Endothelial cell (in vitro differentiated cells): ENCODE data around the gene PRPF40A. TPM values are rescaled to one million over a fixed set of nuclear protein-coding genes. Genes with fewer than 3 reads are reported as not detected.

Experiments
- DNase-seq: peaks from one replicate; pipeline ENCODE4 v3.0.0; 2021; ENCODE audit warnings: low spot score
- H3K27ac Mint-ChIP-seq: one replicate; pipeline ENCODE4 v1.8.0; 2021; ENCODE audit warnings: mixed read lengths, inconsistent platforms; ENCODE audit not compliant: unreplicated experiment
- H3K27me3 Mint-ChIP-seq: one replicate; pipeline ENCODE4 v1.8.0; 2021; ENCODE audit warnings: mild to moderate bottlenecking, moderate library complexity, mixed read lengths, inconsistent platforms; ENCODE audit not compliant: unreplicated experiment
- H3K36me3 Mint-ChIP-seq: one replicate; pipeline ENCODE4 v1.8.0; 2021; ENCODE audit warnings: mild to moderate bottlenecking, low read depth, mixed read lengths, inconsistent platforms; ENCODE audit not compliant: unreplicated experiment
- H3K4me1 Mint-ChIP-seq: one replicate; pipeline ENCODE4 v1.8.0; 2021; ENCODE audit warnings: mild to moderate bottlenecking, mixed read lengths, inconsistent platforms; ENCODE audit not compliant: unreplicated experiment
- H3K4me3 Mint-ChIP-seq: one replicate; pipeline ENCODE4 v1.8.0; 2021; ENCODE audit warnings: mild to moderate bottlenecking, mixed read lengths, inconsistent platforms; ENCODE audit not compliant: unreplicated experiment
- H3K9me3 Mint-ChIP-seq: one replicate; pipeline ENCODE4 v1.8.0; 2021; ENCODE audit warnings: mixed read lengths, inconsistent platforms; ENCODE audit not compliant: unreplicated experiment
- total RNA-seq: library from RNA; stranded (reverse); fragmentation: NEBNext Ultra II Directional; extraction: Animal tissue kit (Norgen Biotek cat#: 25700); gene quantifications from one replicate; pipeline ENCODE4 v1.2.1, GENCODE V29; 2021; ENCODE audit not compliant: unreplicated experiment
- TF ChIP-seq, protein P1 (sequence below): fragments of 200-600 bp; sonication (generic); IDR thresholded peaks from one replicate; pipeline ENCODE4 v1.5.0; 2021; ENCODE audit warnings: antibody characterized with exemption; ENCODE audit not compliant: unreplicated experiment

The PRPF40A gene
- total RNA-seq, 1 donor from 2014 or later = 128 TPM

DNA sequence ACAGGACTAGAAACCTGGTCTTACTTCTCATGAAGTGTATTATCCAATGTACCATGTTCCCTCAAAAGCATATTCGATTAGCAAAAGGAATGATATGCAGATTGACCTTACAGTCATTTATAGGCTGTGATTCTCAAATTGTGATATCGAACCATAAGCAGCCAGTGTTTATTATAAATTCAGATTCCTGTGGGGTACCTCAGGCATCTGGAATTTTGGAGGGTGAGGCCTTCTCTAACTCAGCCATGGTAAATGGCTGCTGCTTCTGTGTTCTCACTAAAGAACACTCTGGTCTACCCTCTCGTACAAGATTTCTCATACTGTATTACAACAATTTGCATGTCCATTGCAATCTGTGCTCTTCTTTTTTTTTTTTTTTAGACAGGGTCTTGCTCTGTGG lies 84.5 kb downstream of the PRPF40A start:
- no peak for DNase-seq
- Mint-ChIP-seq H3K9me3 (no peaks in the 10 kb centered on the region), H3K36me3 (peaks cover 23% of the 10 kb centered on the region), H3K4me3 (no peak overlapping the region), H3K27ac (no peak overlapping the region), H3K4me1 (no peaks in the 10 kb centered on the region), H3K27me3 (peaks cover 6% of the 10 kb centered on the region)
- TF ChIP-seq, protein P1, sequence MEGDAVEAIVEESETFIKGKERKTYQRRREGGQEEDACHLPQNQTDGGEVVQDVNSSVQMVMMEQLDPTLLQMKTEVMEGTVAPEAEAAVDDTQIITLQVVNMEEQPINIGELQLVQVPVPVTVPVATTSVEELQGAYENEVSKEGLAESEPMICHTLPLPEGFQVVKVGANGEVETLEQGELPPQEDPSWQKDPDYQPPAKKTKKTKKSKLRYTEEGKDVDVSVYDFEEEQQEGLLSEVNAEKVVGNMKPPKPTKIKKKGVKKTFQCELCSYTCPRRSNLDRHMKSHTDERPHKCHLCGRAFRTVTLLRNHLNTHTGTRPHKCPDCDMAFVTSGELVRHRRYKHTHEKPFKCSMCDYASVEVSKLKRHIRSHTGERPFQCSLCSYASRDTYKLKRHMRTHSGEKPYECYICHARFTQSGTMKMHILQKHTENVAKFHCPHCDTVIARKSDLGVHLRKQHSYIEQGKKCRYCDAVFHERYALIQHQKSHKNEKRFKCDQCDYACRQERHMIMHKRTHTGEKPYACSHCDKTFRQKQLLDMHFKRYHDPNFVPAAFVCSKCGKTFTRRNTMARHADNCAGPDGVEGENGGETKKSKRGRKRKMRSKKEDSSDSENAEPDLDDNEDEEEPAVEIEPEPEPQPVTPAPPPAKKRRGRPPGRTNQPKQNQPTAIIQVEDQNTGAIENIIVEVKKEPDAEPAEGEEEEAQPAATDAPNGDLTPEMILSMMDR = no peak

DNA sequence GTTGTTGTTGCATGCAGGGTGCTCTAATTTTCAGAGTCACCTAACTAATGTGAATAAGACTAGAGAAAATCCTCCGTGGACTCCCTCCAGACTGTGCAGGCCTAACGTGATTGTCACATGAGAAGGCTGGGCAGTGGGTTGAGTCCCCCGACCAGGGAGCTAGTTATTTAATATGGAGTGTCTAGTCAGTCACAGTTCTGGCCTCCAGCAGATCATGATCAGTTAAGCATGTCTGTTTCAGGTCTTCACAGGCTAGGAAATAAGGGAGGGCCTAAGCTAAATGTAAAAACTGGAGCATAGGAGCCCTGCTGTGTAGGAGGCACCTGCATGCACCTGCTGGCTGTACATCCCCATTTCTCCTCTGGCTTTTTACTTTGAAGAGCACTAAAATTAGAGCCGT lies 86.8 kb downstream of the PRPF40A start:
- H3K4me1 Mint-ChIP-seq = no peaks in the 10 kb centered on the region
- H3K36me3 Mint-ChIP-seq = peaks cover 17% of the 10 kb centered on the region
- TF ChIP-seq, protein P1 = no peak
- H3K4me3 Mint-ChIP-seq = no peak overlapping the region
- no peaks in the 10 kb centered on the region for H3K9me3 Mint-ChIP-seq
- DNase-seq = no peak
- H3K27ac Mint-ChIP-seq = no peak overlapping the region
- H3K27me3 Mint-ChIP-seq = peaks cover 4% of the 10 kb centered on the region

DNA sequence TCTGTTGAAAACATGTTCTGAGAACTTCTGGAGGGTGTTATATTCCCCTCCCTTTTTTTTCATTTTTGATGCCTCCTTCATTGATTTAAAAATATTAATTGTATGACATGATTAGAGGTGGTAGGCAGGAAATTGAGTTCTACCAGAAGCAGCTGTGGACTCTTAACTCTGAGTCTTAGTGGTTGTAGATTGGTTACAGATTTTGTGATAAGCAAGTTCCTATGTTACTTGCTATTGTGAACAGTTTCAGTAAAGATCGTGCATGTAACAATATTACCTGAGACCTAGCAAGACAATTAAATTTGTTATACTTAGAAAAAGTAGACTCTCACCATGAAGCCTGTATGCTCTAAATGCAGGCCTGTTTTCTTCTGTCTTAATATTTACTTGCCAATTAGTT lies 88.1 kb downstream of the PRPF40A start:
- no peaks in the 10 kb centered on the region for H3K9me3 Mint-ChIP-seq

DNA sequence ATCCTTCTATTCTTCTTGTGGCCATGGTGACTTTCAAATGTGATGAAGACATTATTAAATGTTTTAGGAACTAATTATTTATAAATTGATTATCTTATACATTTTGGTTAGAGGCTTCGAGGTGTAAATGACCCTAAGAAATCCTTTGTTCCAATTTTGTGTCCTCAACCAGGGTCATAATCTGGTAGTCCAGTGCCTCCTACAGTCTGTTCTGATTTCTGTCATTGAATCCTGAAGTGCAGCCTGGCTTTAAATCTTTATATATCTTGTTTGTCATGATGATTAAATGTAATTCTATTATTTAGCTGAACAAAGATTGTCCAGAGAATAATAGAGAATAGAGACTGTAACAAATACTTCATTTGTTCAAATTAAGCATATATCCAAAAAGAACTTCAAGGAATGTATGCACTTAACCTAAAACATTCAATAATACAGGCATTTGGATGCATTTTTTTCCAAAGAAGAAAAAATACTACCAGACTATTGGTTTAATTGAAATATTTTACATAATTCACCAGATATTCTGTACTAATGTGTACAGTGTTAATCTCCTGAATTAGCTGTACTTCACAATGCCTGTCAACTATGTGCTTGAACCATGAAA lies 89.8 kb downstream of the PRPF40A start:
- Mint-ChIP-seq H3K36me3 (peaks cover 14% of the 10 kb centered on the region), H3K4me3 (no peak overlapping the region), H3K27ac (no peak overlapping the region), H3K4me1 (peaks cover 10% of the 10 kb centered on the region), H3K27me3 (no peaks in the 10 kb centered on the region), H3K9me3 (no peaks in the 10 kb centered on the region)
- TF ChIP-seq, protein P1 = peak; percentile 37
- DNase-seq = no peak

More for the DNA sequence above, 88.1 kb downstream of the PRPF40A start:
- H3K4me3 Mint-ChIP-seq = no peak overlapping the region
- no peak overlapping the region for H3K27ac Mint-ChIP-seq
- H3K27me3 Mint-ChIP-seq = no peaks in the 10 kb centered on the region
- TF ChIP-seq, protein P1 = no peak
- peaks cover 13% of the 10 kb centered on the region for H3K36me3 Mint-ChIP-seq
- no peaks in the 10 kb centered on the region for H3K4me1 Mint-ChIP-seq
- no peak for DNase-seq

DNA sequence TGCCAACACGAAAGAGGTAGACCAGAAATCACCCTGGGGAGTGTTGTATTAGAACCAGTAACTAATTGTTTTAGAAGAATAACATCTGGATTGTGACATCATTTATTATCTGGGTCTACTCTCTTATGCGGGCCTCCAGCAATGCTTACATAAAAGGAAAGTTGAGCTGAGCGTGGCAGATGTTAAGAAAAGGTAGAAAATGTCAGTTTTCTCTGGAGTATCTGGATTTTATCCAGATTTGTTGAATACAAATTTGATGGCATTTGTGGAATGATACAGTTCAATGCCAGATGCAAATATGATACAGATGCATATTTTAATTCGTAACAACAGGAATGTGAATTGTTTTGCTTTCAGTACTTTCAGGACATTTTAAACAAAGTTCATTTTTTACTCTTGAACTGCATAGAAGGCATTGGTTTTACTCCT lies 90.3 kb downstream of the PRPF40A start:
- no peak for DNase-seq
- H3K4me3 Mint-ChIP-seq = no peak overlapping the region
- peaks cover 11% of the 10 kb centered on the region for H3K4me1 Mint-ChIP-seq
- TF ChIP-seq, protein P1 = no peak
- H3K9me3 Mint-ChIP-seq = no peaks in the 10 kb centered on the region
- no peak overlapping the region for H3K27ac Mint-ChIP-seq
- no peaks in the 10 kb centered on the region for H3K27me3 Mint-ChIP-seq
- H3K36me3 Mint-ChIP-seq = peaks cover 16% of the 10 kb centered on the region
